GM18520 (cell line): ENCODE measurements around the gene MYH10.
A peak's percentile ranks its signal among the peaks of the same experiment; 100 is the strongest.

Source experiments
- ATAC-seq: cut with Tn5 transposase; IDR thresholded peaks from one replicate; pipeline ENCODE4 v1.9.1; 2021; ENCODE audit not compliant: unreplicated experiment

MYH10 gene

GRCh38 chr17:8649157-8650118 is 18.9 kb upstream of the MYH10 start:
- ATAC-seq, result no peak

DNA sequence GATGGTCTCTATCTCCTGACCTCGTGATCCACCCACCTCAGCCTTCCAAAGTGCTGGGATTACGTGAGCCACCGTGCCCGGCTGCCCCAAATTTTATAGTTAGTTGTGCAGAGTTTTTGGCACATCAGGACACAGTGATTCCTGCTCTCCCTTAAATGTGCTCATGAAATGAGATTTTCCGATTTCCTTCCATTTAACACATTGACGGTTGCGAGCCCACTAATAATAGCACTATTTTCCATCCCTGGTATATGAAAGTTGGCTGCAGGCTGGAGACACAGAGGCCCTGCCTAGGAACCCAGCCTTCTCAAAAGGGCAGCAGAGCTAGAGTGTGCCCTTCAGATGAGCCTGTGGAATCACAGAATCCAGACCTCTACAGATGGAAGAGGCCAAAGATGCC is 17.4 kb upstream of the MYH10 start:
- no peak for ATAC-seq

DNA sequence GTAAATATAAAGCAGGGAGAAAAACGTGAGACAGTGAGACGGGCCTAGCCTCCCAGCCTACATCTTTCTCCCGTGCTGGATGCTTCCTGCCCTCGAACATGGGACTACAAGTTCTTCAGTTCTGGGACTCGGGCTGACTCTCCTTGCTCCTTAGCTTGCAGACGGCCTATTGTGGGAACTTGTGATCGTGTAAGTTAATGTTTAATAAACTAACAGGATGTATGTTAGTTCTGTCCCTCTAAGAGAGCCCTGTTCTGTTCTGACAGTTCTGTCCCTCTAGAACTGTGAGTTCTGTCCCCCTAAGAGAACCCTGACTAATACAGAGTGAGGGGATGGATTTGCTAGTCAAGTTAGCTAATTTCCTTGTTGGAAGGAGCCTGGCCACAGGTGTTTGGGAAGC is 16.7 kb upstream of the MYH10 start:
- ATAC-seq, result no peak

DNA sequence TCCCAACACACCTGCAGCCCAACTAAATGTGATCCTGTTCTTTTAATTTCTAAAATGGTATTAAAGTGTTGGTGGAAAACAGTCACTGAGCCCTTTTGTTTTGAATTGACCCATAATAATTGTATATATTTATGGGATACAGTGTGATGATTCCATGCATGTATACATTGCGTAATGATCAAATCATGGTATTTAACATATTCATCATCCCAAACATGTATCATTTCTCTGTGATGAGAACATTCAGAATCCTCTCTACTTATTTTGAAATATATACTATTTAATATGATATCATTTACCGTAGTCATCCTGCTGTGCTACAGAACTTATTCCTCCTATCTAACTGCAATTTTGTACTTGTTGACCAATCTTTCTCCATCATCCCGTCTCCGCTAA is 14.0 kb upstream of the MYH10 start:
- no peak for ATAC-seq

DNA sequence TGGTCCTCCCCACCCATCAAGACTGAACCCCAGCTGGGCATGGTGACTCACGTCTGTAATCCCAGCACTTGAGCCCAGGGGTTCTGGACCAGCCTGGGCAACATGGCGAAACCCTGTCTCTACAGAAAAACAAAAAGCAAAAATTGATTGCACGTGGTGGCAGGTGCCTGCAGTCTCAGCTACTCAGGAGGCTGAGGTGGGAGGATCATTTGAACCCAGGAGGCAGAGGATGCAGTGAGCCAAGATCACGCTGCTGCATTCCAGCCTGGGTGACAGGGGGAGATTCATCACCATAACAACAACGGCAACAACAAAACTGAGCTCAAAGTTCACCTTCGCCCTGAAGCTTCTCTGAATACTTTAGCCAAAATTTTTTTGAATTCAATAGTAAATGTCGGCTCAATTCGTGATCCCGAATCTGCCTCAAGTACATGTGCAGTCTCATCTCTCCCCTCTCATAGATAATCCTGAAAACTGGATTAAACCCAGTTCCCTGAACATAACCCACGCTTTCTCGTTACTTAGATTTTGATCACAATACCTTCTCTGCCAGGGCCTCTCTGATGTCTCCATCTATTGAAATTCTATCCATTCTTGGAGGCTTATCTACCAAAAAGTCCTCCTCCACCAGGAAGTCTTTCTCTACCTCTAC is 13.5 kb upstream of the MYH10 start:
- no peak for ATAC-seq

DNA sequence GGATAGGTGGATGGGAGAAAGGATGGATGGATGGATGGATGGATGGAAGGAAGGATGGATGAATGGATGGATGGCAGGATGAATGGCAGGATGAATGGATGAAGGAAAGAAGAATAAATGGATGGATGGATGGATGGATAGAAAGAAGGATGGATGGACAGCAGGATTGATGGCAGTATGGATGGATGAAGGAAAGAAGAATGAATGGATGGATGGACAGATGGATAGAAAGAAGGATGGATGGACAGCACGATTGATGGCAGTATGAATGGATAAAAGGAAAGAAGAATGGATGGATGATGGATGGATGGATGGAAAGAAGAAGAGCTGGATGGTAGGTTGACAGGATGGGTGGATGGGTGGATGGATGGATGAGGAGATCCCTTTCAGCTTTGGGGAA is 9.2 kb upstream of the MYH10 start:
- no peak for ATAC-seq

DNA sequence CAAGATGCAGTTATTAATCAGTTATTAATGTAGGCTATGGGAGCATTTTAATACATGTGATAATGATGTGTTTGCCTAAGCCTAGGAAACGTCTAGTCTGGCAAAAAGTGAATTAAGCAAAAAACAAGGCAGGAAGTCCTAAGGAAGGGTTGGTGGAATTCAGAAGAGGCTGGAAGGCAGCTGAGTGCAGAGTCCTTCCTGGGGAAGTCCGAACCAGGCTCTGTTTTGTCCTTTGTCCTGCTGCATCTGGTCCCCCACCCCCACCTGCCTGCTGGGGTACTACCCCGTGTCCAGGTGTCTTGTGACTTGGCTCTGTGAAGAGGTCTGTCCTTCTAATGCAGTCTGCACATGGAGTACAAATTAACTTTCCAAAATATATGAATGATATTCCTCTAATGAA is 1.5 kb upstream of the MYH10 start:
- ATAC-seq, result no peak

- ATAC-seq, result no peak
Observed at GRCh38 chr17:8631554-8631877, 991 bp upstream of the MYH10 start.

DNA sequence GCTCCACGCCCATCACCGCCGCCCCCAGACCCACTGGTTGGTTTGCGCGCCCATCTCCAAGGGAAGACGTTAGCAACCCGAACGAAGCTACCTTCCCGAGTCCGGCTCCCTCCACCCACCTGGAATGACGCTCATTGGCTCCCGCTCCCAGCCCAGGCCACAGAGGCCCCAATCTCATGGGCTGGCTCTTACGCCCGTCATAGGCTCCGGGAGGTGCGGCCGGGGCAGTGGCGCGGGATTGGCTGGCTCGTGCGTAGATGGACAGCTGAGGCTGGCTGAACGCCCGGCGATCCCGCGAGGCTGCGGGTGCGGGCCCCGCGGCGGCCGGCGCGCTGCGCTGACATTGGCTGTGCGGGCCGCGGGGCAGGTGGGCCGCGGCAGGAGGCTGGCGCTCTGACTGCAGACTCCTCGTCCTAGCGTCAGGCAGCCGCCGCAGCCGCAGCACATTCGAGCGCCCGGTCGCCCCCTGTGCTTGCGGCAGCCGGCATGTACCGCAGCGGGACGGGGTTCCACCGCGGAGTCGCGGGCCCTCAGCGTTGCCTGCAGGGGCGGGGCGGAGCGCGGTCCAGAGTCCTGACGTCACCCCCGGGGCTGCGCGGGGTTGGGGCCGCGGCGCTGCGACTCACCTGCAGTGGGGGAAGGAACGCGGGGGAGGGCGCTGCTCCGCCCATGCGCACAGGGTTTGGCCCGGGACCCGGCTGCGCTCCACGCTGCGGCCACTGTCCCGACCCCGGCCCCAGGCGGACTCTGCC is 453 bp upstream of the MYH10 start:
- peak; percentile 88 for ATAC-seq

DNA sequence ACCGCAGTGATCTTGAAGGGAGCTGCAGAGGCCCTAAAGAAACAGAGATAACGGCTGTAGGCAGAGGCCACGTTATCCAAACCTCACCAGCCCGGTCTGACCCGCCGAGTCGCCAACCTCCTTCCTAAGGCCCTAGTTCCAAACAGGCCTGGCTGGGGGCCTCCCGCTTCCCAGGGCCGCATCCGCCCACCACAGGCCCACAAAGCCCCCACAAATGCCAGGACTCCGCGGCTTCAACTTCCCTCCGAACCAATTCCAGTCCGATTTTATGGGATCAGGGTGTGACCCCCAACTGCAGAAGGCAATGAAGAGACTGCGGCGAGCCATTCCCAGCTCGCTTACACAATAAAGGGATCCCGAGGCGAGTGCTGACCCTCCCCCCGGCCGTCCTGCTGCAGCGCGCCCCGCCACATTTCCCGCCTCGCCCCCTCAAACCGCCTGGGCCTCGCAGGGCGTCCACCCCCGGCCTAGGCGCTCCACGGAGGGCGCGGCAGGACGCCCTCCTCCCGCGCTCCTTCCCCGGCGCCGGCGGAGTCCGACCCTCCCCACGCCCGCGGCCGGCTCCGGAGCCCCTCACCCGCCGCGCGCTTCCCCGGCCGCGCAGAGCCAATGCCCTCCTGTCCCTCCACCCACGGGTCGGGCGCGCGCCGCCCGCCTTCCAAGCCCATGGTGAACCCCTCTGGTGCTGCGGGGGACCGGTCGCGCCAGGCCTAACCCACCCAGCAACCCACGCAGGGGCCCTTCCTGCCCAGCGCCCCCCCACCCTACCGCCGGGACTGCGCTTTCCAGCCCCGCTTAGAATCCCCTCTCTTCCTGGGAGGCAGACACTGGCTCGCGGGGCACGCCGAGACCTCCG is 926 bp downstream of the MYH10 start:
- no peak for ATAC-seq

DNA sequence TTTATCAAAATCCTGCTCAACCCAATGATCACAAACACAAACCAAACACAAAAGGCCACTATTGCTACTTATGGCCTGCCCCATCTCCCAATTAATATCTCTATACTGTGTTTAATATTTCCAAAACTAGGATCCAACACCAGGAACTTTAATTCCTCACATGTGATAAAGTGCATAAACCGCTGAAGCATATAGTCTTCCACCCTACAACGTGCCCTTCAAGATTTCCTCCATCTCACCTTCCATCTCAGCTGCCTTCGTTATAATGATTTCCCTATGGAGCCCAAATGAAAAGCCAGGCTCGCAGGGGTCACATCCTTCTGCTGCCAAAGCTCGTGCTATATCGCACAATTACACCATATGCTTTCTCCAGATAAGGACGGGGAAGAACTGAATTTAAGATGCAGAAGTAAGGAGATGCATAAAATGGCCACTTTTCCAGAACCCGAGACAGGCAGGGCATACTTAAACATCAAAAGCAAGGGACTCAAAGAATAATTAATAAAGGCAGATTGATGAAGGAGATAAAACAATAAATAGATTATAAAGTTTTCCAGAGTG is 1.8 kb downstream of the MYH10 start:
- ATAC-seq, result no peak

- no peak for ATAC-seq
Observed at GRCh38 chr17:8628172-8628571, 2.4 kb downstream of the MYH10 start.

GRCh38 chr17:8623591-8623990 is 6.9 kb downstream of the MYH10 start:
- ATAC-seq, result no peak

DNA sequence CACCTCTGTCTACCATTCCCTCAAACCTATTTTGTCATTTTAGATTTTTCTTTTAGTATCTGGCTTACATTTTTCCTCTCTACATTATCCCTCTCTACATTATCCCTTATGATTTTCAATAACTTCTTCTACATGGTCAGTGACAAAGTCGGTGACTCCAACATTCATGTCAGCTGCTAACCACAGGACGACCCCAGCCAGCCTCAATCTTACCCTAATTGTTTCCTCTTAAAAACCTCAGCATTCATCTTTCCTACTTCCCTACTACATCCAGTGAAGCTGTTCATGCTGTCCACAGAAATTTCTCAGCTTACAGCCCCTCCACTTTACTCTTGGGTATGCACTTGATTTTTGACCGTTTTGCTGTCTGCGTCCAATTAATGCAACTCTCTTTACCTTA is 8.3 kb downstream of the MYH10 start:
- ATAC-seq, result no peak

- no peak for ATAC-seq
Observed at GRCh38 chr17:8621585-8621984, 8.9 kb downstream of the MYH10 start.

DNA sequence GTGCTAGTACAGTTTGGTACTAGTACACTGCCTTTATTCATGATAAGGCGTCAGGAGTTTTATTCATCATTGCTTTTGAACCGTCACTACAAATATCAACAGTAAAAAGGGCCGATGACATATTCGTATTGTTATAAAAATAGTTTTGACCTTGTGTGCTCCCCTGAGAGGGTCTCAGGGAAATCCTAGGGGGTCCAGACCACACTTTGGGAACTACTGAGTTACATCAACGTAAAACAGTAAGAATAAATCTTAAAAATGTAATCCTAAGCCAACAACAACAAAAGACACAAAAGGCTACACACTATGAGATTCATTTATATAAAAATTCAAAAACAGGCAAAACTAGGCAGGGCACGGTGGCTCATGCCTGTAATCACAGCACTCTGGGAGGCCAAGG is 11.2 kb downstream of the MYH10 start:
- no peak for ATAC-seq

- ATAC-seq, result no peak
Observed at GRCh38 chr17:8618825-8619224, 11.7 kb downstream of the MYH10 start.

- no peak for ATAC-seq
Observed at GRCh38 chr17:8614988-8615387, 15.5 kb downstream of the MYH10 start.

DNA sequence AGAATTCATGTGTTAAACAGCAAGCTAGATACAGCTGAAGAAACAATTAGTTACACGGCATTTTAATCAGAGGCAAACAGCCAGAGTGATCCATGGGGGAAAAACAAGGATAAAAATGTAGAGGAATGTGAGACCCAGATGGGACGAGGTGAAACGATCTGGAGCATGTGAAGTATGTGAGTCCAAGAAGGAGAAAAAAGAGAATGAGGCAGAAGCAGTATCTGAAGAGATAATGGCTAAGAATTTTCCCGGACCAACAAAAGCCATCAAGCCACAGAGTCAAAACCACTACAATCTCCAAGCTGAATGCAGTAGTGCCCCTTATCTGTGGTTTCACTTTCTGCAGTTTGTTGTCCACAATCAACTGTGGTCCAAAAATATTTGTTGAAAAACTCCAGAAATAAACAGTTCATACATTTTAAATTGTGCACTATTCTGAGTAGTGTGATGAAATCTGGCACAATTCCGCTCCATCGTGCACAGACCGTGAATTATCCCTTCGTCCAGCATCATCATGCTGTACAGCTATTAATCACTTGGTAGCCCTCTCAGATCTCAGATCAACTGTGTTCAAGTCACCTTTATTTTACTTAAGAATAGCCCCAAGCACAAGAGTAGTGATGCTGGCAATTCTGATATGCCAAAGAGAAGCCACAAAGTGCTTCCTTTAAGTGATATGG is 18.8 kb downstream of the MYH10 start:
- ATAC-seq, result no peak

GRCh38 chr17:8611137-8611536 is 19.4 kb downstream of the MYH10 start:
- no peak for ATAC-seq
